K562 (cell line): ENCODE measurements around the gene NRP1. TPM values are rescaled to one million over a fixed set of nuclear protein-coding genes. Genes with fewer than 3 reads are reported as not detected.

Experiments used
- ATAC-seq: fragments of 200-7000 bp; cut with Tn5 transposase; 3 replicates; pipeline ENCODE4 v1.9.1; 2020; ENCODE audit warnings: moderate library complexity
- BruUV-seq: library from RNA; stranded (reverse); fragments of 400-500 nt; replicated peaks from 2 replicates; lab custom pipeline; 2021; lab: Mats Ljungman, UMichigan
- CTCF ChIA-PET: fragments of 300-600 bp; formaldehyde crosslinking; extraction: SDS; loops from one replicate; lab custom pipeline; 2021; ENCODE audit warnings: low intra/inter-chr PET ratio; lab: Yijun Ruan, JAX
- POLR2A ChIA-PET: fragments of 300-600, 350-650 bp; sonication (Branson Sonifier 250); formaldehyde crosslinking; extraction: SDS; loops from one replicate; lab custom pipeline; 2021; ENCODE audit warnings: antibody characterized with exemption, inconsistent platforms; lab: Yijun Ruan, JAX
- DNase-seq, 4 experiments: peaks; one replicate each; pipeline versions ENCODE4 v3.0.0 to v3.0.0-alpha.2; 2011 to 2018; ENCODE audit warnings: low spot score in 3 of 4, mixed read lengths in 3 of 4; ENCODE audit errors: extremely low read depth in 1 of 4
- FAIRE-seq: peaks from 2 replicates; lab custom pipeline; 2011; peaks lifted over from hg19 to GRCh38; lab: Jason Lieb, UNC
- H2AFZ ChIP-seq: 2 replicates; pipeline ENCODE4 v1.6.0; 2011; ENCODE audit warnings: low read depth, low read length, control low read depth, inconsistent platforms
- H3K27ac ChIP-seq: fragments of 200-600 bp; 3 replicates; pipeline ENCODE4 v1.8.0; 2011; ENCODE audit warnings: low read depth, mild to moderate bottlenecking, control low read depth, inconsistent platforms, low read length, moderate library complexity, mixed read lengths; ENCODE audit errors: extremely low read depth
- H3K27me3 ChIP-seq, 2 experiments: fragments of 300-600 bp in 1 of 2; 2 replicates in 1 of 2; 3 replicates in 1 of 2; pipeline versions ENCODE4 v1.6.0 to v1.8.0; 2011; ENCODE audit warnings: inconsistent platforms in 2 of 2, low read length in 2 of 2, mild to moderate bottlenecking in 1 of 2, mixed read lengths in 1 of 2, moderate library complexity in 1 of 2; ENCODE audit not compliant: control insufficient read depth in 2 of 2, insufficient read depth in 2 of 2
- H3K36me3 ChIP-seq: fragments of 300-600 bp; 3 replicates; pipeline ENCODE4 v1.8.0; 2011; ENCODE audit warnings: mild to moderate bottlenecking, low read length, inconsistent platforms; ENCODE audit not compliant: control insufficient read depth, insufficient read depth
- H3K4me1 ChIP-seq, 2 experiments: fragments of 200-600 bp in 1 of 2; replicated peaks in 1 of 2; 2 replicates in 1 of 2; 3 replicates in 1 of 2; pipeline versions ENCODE4 v1.5.1 to v1.8.0; 2011; ENCODE audit warnings: inconsistent platforms in 2 of 2, low read length in 2 of 2, mild to moderate bottlenecking in 1 of 2, mixed read lengths in 1 of 2, moderate library complexity in 1 of 2; ENCODE audit not compliant: control insufficient read depth in 2 of 2, insufficient read depth in 2 of 2
- H3K4me2 ChIP-seq: 2 replicates; pipeline ENCODE4 v1.6.1; 2011; ENCODE audit warnings: low read length, control low read depth, inconsistent platforms, mixed read lengths; ENCODE audit not compliant: insufficient read depth
- H3K4me3 ChIP-seq: fragments of 200-600 bp; sonication (generic), shearing (Covaris generic); 2 replicates; pipeline ENCODE4 v1.5.1; 2016; ENCODE audit warnings: control low read depth, inconsistent platforms
- H3K79me2 ChIP-seq: fragments of 200-600 bp; 3 replicates; pipeline ENCODE4 v1.8.0; 2011; ENCODE audit warnings: low read length, inconsistent platforms; ENCODE audit not compliant: control insufficient read depth, insufficient read depth
- H3K9ac ChIP-seq, 2 experiments: 2 replicates each; pipeline versions ENCODE4 v1.6.0 to v1.6.1; 2011; ENCODE audit warnings: low read depth in 2 of 2, low read length in 2 of 2, control low read depth in 1 of 2, inconsistent platforms in 1 of 2, mild to moderate bottlenecking in 1 of 2, mixed read lengths in 1 of 2; ENCODE audit not compliant: insufficient read depth in 1 of 2
- H3K9me1 ChIP-seq: one replicate; pipeline ENCODE4 v1.6.0; 2011; ENCODE audit warnings: inconsistent platforms, mild to moderate bottlenecking, low read length, moderate library complexity; ENCODE audit not compliant: control insufficient read depth, insufficient read depth
- H3K9me3 ChIP-seq: replicated peaks from 2 replicates; pipeline ENCODE4 v1.5.1; 2011; ENCODE audit warnings: low read depth, low read length, inconsistent platforms; ENCODE audit not compliant: control insufficient read depth, insufficient read depth
- H4K20me1 ChIP-seq: replicated peaks from 2 replicates; pipeline ENCODE4 v1.6.1; 2011; ENCODE audit warnings: low read length, inconsistent platforms, mixed read lengths; ENCODE audit not compliant: control insufficient read depth, insufficient read depth
- ASH1L ChIP-seq: fragments of 450-650 bp; IDR thresholded peaks from 2 replicates; pipeline ENCODE4 v1.6.1; 2018; ENCODE audit warnings: borderline replicate concordance, mild to moderate bottlenecking, low read depth; ENCODE audit not compliant: partially characterized antibody
- CHD1 ChIP-seq: fragments of 200-600 bp; sonication (generic); IDR thresholded peaks from one replicate; pipeline ENCODE4 v1.6.1; 2012; ENCODE audit warnings: mild to moderate bottlenecking, moderate library complexity, low read length, inconsistent platforms
- KLF6 ChIP-seq: fragments of 250-450 bp; sonication (Bioruptor Pico); IDR thresholded peaks from 2 replicates; pipeline ENCODE4 v1.4.0; 2020; ENCODE audit warnings: mild to moderate bottlenecking, moderate library complexity, borderline replicate concordance
- MAFG ChIP-seq: fragments of 450-650 bp; conservative IDR thresholded peaks from 2 replicates; pipeline ENCODE4 v1.6.1; 2016; ENCODE audit warnings: missing genetic modification characterization, missing compliant biosample characterization
- PHTF2 ChIP-seq: fragments of 250-450 bp; sonication (Bioruptor Pico); IDR thresholded peaks from 2 replicates; pipeline ENCODE4 v1.5.0; 2021; ENCODE audit warnings: mild to moderate bottlenecking
- RAD21 ChIP-seq, 2 experiments: fragments of 250-450 bp in 1 of 2; fragments of 450-650 bp in 1 of 2; sonication (Bioruptor Pico) in 1 of 2; formaldehyde crosslinking in 1 of 2; IDR thresholded peaks in 1 of 2; conservative IDR thresholded peaks in 1 of 2; 2 replicates each; pipeline versions ENCODE4 v1.4.0 to v1.8.0; 2020 to 2022; ENCODE audit warnings: mild to moderate bottlenecking in 2 of 2, moderate library complexity in 1 of 2
- SMARCA5 ChIP-seq: fragments of 450-650 bp; IDR thresholded peaks from 2 replicates; pipeline ENCODE4 v1.6.1; 2016
- SREBF2 ChIP-seq: sonication (generic); formaldehyde crosslinking; IDR thresholded peaks from 2 replicates; pipeline ENCODE4 v1.4.0; 2020; ENCODE audit warnings: mild to moderate bottlenecking, missing genetic modification reagents
- ZEB2 ChIP-seq: fragments of 450-650 bp; IDR thresholded peaks from 2 replicates; pipeline ENCODE4 v1.6.1; 2016
- ZNF780A ChIP-seq: fragments of 250-450 bp; sonication (Bioruptor Pico); IDR thresholded peaks from 2 replicates; pipeline ENCODE4 v1.5.0; 2021; ENCODE audit warnings: mild to moderate bottlenecking
- WGBS: fragments of 100-300 bp; shearing (Covaris generic); methylation state at CpG from one replicate; pipeline ENCODE4 v1.1.6; 2016; ENCODE audit warnings: low coverage, mixed read lengths; ENCODE audit not compliant: insufficient coverage; ENCODE audit errors: missing lambda C conversion rate; 5-methylcytosine and 5-hydroxymethylcytosine counted together
- in situ Hi-C: fragments of 300-500 bp; cut with MboI; formaldehyde crosslinking; loops from 4 replicates; pipeline ENCODE4 v1.15.0; 2018; ENCODE audit warnings: inconsistent platforms, mixed read lengths
- intact Hi-C: fragments of 100-400 bp; cut with micrococcal nuclease; formaldehyde crosslinking; loops from 2 replicates; pipeline ENCODE4 v1.14.2; 2022
- polyA plus RNA-seq, 8 experiments: library from polyadenylated mRNA; depleted of rRNA in 4 of 8; stranded (reverse) in 5 of 8; unstranded in 3 of 8; fragments of >200 nt; fragmentation: Nextera tagmentation in 2 of 8; fragmentation: Illumina TruSeq in 1 of 8; extraction: Ambion mirVana in 2 of 8; extraction: Trizol in 1 of 8; gene quantifications; 2 replicates each; pipeline versions ENCODE4 v1.2.1 to v1.2.3, GENCODE V29; 2011 to 2014; ENCODE audit warnings: inconsistent platforms in 1 of 8, missing spikeins in 1 of 8
- total RNA-seq, 7 experiments: library from RNA; depleted of rRNA in 6 of 7; stranded (reverse); fragments of >200 nt in 6 of 7; fragmentation: Illumina TruSeq in 2 of 7; extraction: Trizol in 2 of 7; gene quantifications; 2 replicates each; pipeline versions ENCODE4 v1.2.1 to v1.2.3, GENCODE V29; 2011 to 2021; ENCODE audit warnings: low replicate concordance in 1 of 7
- TF ChIP-seq, protein P1 (sequence below), 2 experiments: fragments of 200-800 bp in 1 of 2; sonication (Bioruptor generic) in 1 of 2; sonication (generic) in 1 of 2; formaldehyde crosslinking in 1 of 2; IDR thresholded peaks in 1 of 2; conservative IDR thresholded peaks in 1 of 2; 2 replicates each; pipeline versions ENCODE4 v1.5.0 to v1.6.1; 2016 to 2020; ENCODE audit warnings: missing compliant biosample characterization in 1 of 2, missing genetic modification characterization in 1 of 2, missing genetic modification reagents in 1 of 2
- TF ChIP-seq, protein P2 (sequence below): sonication (generic); formaldehyde crosslinking; IDR thresholded peaks from 2 replicates; pipeline ENCODE4 v1.8.0; 2022; ENCODE audit warnings: mild to moderate bottlenecking, missing genetic modification reagents
- TF ChIP-seq, protein P3 (sequence below), 2 experiments: IDR thresholded peaks; 2 replicates each; pipeline ENCODE4 v1.6.1; 2012; ENCODE audit warnings: improper control_type of control experiment in 2 of 2, low read depth in 2 of 2, low read length in 2 of 2, borderline replicate concordance in 1 of 2
- TF ChIP-seq, protein P4 (sequence below): fragments of 250-450 bp; sonication (Bioruptor Pico); IDR thresholded peaks from 2 replicates; pipeline ENCODE4 v1.6.1; 2021; ENCODE audit warnings: mild to moderate bottlenecking

Gene NRP1
- total and polyA plus RNA-seq, 9 of the 15 experiments (the other 6 are each of a cell fraction or from before 2014, with no cell fraction given), result 0.01 to 0.38 (median 0.04) TPM; not detected in 5

DNA sequence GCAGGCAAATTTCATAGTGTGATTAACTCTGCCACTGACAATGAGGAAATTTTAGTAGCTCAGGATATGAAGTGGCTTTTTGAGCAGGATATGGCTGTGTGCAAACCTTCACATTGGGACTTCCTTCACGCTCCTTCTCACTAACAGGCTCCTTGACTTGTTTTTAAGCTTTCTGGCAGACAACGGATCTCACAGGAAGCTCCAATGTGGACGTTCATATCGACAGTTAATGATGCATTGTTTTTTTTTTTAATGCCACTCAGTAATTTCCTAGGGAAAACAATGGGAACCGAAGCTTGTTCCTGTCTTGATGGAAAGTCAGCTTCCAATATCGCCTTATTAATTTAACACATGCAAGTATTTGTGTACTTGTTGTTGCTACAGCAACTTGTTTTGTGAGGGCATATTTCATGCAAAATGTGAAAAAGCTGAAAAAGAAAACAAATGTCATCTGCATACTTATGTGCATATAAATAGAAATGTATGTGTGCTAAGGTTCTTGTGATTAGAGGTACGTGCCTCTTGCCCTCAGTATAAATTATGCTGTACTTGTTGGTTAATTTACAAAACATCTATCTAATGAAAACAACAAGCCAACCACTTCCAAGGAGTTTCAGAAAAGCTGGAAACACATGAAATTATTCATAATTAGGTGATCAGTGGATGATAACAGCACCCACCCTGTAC lies 84.7 kb downstream of the NRP1 start (continued):
- TF ChIP-seq, protein P1, sequence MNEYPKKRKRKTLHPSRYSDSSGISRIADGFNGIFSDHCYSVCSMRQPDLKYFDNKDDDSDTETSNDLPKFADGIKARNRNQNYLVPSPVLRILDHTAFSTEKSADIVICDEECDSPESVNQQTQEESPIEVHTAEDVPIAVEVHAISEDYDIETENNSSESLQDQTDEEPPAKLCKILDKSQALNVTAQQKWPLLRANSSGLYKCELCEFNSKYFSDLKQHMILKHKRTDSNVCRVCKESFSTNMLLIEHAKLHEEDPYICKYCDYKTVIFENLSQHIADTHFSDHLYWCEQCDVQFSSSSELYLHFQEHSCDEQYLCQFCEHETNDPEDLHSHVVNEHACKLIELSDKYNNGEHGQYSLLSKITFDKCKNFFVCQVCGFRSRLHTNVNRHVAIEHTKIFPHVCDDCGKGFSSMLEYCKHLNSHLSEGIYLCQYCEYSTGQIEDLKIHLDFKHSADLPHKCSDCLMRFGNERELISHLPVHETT (CRISPR knock-in tag; conservative IDR thresholded peaks at IDR 0.05 in 1 of 2, IDR thresholded peaks at IDR 0.05 in 1 of 2), result no peak
- no peak for TF ChIP-seq KLF6 (CRISPR knock-in tag)
- no peak for TF ChIP-seq ASH1L
- TF ChIP-seq, protein P2, sequence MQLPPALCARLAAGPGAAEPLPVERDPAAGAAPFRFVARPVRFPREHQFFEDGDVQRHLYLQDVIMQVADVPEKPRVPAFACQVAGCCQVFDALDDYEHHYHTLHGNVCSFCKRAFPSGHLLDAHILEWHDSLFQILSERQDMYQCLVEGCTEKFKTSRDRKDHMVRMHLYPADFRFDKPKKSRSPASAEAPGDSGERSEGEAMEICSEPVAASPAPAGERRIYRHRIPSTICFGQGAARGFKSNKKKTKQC (CRISPR knock-in tag), result no peak
- no peak for TF ChIP-seq ZNF780A
- TF ChIP-seq PHTF2 (CRISPR knock-in tag), result no peak
- TF ChIP-seq SREBF2 (CRISPR knock-in tag), result no peak

DNA sequence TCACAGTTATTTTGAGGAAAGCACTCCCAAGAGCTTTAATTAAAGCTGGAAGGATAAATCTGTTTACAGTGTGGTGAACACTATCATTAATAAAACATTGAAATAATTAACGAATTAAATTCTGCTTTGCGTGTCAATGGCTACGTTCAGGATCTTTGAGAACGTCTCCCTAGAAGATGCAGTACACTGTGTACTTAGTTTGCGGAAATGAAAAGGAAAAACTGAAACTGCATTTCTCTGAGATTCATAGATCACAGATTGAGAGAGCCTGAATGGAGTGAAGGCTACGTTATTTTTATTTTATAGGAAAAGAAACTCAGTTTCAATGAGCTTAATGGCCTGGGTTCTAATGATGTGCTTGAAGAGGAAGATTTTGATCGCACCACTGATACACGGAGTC lies 85.3 kb downstream of the NRP1 start:
- CTCF ChIA-PET, result no interaction called here
- Histone ChIP-seq H3K9ac (no peak overlapping the region), H3K4me2 (no peak overlapping the region), H3K79me2 (no peaks in the 10 kb centered on the region), H3K27ac (no peak overlapping the region), H3K4me3 (no peak overlapping the region)
- DNase-seq (no peak), ATAC-seq (no peak)
- intact Hi-C loops, result no loop called here
- TF ChIP-seq, protein P3, sequence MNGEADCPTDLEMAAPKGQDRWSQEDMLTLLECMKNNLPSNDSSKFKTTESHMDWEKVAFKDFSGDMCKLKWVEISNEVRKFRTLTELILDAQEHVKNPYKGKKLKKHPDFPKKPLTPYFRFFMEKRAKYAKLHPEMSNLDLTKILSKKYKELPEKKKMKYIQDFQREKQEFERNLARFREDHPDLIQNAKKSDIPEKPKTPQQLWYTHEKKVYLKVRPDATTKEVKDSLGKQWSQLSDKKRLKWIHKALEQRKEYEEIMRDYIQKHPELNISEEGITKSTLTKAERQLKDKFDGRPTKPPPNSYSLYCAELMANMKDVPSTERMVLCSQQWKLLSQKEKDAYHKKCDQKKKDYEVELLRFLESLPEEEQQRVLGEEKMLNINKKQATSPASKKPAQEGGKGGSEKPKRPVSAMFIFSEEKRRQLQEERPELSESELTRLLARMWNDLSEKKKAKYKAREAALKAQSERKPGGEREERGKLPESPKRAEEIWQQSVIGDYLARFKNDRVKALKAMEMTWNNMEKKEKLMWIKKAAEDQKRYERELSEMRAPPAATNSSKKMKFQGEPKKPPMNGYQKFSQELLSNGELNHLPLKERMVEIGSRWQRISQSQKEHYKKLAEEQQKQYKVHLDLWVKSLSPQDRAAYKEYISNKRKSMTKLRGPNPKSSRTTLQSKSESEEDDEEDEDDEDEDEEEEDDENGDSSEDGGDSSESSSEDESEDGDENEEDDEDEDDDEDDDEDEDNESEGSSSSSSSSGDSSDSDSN (IDR thresholded peaks at IDR 0.05; ENCODE audit: borderline replicate concordance in 1 of 2, low read depth in 2 of 2, low read length in 2 of 2), result no peak
- no peak for TF ChIP-seq MAFG (tag)
- no peak for TF ChIP-seq CHD1
- TF ChIP-seq SMARCA5, result no peak
- no peak for TF ChIP-seq RAD21 (CRISPR knock-in tag; conservative IDR thresholded peaks at IDR 0.05 in 1 of 2, IDR thresholded peaks at IDR 0.05 in 1 of 2)
- TF ChIP-seq, protein P4, sequence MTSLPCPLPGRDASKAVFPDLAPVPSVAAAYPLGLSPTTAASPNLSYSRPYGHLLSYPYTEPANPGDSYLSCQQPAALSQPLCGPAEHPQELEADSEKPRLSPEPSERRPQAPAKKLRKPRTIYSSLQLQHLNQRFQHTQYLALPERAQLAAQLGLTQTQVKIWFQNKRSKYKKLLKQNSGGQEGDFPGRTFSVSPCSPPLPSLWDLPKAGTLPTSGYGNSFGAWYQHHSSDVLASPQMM (CRISPR knock-in tag), result no peak
- TF ChIP-seq ZEB2, result no peak
- TF ChIP-seq, all 486 proteins: peak for 0
- Histone ChIP-seq H3K4me1 (no peaks in the 10 kb centered on the region), H3K9me1 (no peaks in the 10 kb centered on the region), H4K20me1 (no peaks in the 10 kb centered on the region), H2AFZ (no peak overlapping the region), H3K27me3 (peaks cover 0 to 5% of the 10 kb centered on the region in 2 experiments; a peak in 2 of 5 replicates), H3K9me3 (no peaks in the 10 kb centered on the region), H3K36me3 (no peaks in the 10 kb centered on the region)
- POLR2A ChIA-PET, result no interaction called here
- BruUV-seq, result no TSS peak
- in situ Hi-C loops, result no loop called here
- under 1% methylated on average over 8 of the region's 8 CpGs for WGBS
- FAIRE-seq, result no peak
